ENCODE data around the gene CSNK1D.

CSNK1D gene

DNA sequence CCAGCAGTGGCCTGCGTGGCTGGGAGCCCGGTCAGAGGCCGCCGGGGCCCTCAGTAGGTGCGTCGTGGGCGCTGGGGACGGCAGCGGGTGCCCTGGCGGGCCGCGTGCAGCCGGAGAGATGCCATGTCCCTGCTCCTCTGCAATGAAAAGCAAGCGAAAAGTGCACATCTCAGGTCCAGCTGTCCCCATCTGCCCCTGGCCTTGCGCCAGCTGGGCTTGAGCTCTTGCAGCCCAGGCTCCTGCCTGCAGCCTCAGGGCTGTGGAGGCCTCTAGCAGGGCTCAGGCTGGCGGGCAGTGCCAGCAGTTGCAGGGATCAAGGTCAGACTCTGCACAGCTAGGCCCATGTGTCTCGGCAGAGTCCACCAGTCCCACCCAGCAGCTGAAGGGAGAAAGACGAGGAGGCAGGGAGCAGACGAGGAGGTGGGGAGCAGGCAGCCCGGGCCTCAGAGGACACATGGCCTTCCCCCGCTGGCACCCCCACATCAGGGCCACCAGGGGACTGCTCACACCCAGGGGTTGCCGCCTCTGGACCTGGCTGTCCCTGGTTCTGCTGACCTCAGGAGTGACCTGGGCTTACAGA lies 33.5 kb downstream of the CSNK1D start:
- Histone ChIP-seq H3K27ac (ENCODE audit: low read length) (no peak overlapping the region), H3K36me3 (replicated peaks; ENCODE audit: low read depth, low read length) (peaks cover 16% of the 10 kb centered on the region), H3K4me2 (ENCODE audit: low read length) (no peak overlapping the region), H4K20me1 (ENCODE audit: insufficient read depth, low read length) (0 out of 2 replicates have a peak, but pooled peaks cover 8% of the 10 kb centered on the region), H3K4me3 (ENCODE audit: low read length) (no peak overlapping the region), H3K9ac (ENCODE audit: low read length) (no peak overlapping the region), H3K4me1 (ENCODE audit: low read length) (peaks cover 12% of the 10 kb centered on the region), H3K79me2 (ENCODE audit: low read length) (no peaks in the 10 kb centered on the region), H2AFZ (ENCODE audit: low read depth, low read length) (no peak overlapping the region), H3K9me3 (ENCODE audit: insufficient read depth, low read length) (no peaks in the 10 kb centered on the region), H3K27me3 (ENCODE audit: low read depth, low read length) (peaks cover 5% of the 10 kb centered on the region)
- TF ChIP-seq, protein P1, sequence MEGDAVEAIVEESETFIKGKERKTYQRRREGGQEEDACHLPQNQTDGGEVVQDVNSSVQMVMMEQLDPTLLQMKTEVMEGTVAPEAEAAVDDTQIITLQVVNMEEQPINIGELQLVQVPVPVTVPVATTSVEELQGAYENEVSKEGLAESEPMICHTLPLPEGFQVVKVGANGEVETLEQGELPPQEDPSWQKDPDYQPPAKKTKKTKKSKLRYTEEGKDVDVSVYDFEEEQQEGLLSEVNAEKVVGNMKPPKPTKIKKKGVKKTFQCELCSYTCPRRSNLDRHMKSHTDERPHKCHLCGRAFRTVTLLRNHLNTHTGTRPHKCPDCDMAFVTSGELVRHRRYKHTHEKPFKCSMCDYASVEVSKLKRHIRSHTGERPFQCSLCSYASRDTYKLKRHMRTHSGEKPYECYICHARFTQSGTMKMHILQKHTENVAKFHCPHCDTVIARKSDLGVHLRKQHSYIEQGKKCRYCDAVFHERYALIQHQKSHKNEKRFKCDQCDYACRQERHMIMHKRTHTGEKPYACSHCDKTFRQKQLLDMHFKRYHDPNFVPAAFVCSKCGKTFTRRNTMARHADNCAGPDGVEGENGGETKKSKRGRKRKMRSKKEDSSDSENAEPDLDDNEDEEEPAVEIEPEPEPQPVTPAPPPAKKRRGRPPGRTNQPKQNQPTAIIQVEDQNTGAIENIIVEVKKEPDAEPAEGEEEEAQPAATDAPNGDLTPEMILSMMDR (IDR thresholded peaks at IDR 0.05; ENCODE audit: low read depth, low read length) = no peak
- TF ChIP-seq EZH2phosphoT487 (IDR thresholded peaks at IDR 0.05; ENCODE audit: low read depth) = no peak

DNA sequence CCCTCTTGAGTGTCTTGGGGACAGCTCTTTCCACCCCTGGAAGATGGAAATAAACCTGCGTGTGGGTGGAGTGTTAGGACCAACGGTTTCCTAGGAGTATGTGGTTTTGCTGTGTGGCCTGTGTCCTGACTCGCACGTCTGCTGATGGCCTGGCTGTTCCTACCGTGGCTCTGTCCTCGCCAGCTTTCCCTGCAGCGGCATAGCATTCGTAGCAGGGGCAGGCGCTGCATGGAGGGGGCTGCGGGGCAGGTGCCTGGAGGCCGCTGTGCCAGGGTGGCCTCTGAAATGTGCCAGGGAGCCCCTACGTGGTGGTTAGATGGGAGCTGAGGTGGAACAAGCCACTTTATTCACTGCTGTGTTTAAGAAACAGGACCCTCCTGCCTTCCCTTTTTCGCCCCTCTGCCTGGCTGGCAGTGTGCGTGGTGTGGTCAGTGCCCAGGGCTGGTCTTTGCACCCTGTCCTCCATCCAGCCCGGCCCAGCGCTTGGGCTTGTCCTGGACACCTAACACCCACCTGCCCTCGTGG lies 34.0 kb downstream of the CSNK1D start:
- Histone ChIP-seq H4K20me1 (ENCODE audit: insufficient read depth, low read length) (0 out of 2 replicates have a peak, but pooled peaks cover 8% of the 10 kb centered on the region), H3K79me2 (ENCODE audit: low read length) (no peaks in the 10 kb centered on the region), H3K27me3 (ENCODE audit: low read depth, low read length) (peaks cover 10% of the 10 kb centered on the region), H3K9ac (ENCODE audit: low read length) (no peak overlapping the region), H3K36me3 (replicated peaks; ENCODE audit: low read depth, low read length) (peaks cover 10% of the 10 kb centered on the region), H3K27ac (ENCODE audit: low read length) (no peak overlapping the region), H2AFZ (ENCODE audit: low read depth, low read length) (no peak overlapping the region), H3K4me1 (ENCODE audit: low read length) (peaks cover 12% of the 10 kb centered on the region), H3K4me2 (ENCODE audit: low read length) (no peak overlapping the region), H3K9me3 (ENCODE audit: insufficient read depth, low read length) (no peaks in the 10 kb centered on the region), H3K4me3 (ENCODE audit: low read length) (no peak overlapping the region)
- TF ChIP-seq EZH2phosphoT487 (IDR thresholded peaks at IDR 0.05; ENCODE audit: low read depth) = no peak
- TF ChIP-seq, protein P1 (IDR thresholded peaks at IDR 0.05; ENCODE audit: low read depth, low read length) = no peak

DNA sequence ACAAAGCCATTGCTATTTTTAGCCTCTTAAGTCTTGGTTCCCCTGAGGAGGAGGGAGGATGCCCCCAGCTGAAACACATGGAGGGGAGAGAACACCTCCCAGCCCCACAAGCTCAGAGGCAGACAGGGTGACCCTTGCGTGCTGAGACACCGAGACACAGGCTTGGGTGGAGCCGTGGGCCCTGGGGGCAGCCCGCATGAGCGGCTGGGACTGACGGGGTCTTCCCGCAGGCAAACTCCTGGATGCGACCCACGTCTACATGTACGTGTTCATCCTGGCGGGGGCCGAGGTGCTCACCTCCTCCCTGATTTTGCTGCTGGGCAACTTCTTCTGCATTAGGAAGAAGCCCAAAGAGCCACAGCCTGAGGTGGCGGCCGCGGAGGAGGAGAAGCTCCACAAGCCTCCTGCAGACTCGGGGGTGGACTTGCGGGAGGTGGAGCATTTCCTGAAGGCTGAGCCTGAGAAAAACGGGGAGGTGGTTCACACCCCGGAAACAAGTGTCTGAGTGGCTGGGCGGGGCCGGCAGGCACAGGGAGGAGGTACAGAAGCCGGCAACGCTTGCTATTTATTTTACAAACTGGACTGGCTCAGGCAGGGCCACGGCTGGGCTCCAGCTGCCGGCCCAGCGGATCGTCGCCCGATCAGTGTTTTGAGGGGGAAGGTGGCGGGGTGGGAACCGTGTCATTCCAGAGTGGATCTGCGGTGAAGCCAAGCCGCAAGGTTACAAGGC lies 34.9 kb downstream of the CSNK1D start:
- Histone ChIP-seq H3K27ac (ENCODE audit: low read length) (no peak overlapping the region), H3K4me2 (ENCODE audit: low read length) (no peak overlapping the region), H3K79me2 (ENCODE audit: low read length) (no peaks in the 10 kb centered on the region), H4K20me1 (ENCODE audit: insufficient read depth, low read length) (0 out of 2 replicates have a peak, but pooled peaks cover 4% of the 10 kb centered on the region), H3K9me3 (ENCODE audit: insufficient read depth, low read length) (no peaks in the 10 kb centered on the region), H3K4me1 (ENCODE audit: low read length) (peaks cover 12% of the 10 kb centered on the region), H3K9ac (ENCODE audit: low read length) (no peak overlapping the region), H3K36me3 (replicated peaks; ENCODE audit: low read depth, low read length) (peaks cover 3% of the 10 kb centered on the region), H3K27me3 (ENCODE audit: low read depth, low read length) (peaks cover 16% of the 10 kb centered on the region), H2AFZ (ENCODE audit: low read depth, low read length) (no peak overlapping the region), H3K4me3 (ENCODE audit: low read length) (no peak overlapping the region)
- TF ChIP-seq, protein P1 (IDR thresholded peaks at IDR 0.05; ENCODE audit: low read depth, low read length) = no peak
- no peak for TF ChIP-seq EZH2phosphoT487 (IDR thresholded peaks at IDR 0.05; ENCODE audit: low read depth)

DNA sequence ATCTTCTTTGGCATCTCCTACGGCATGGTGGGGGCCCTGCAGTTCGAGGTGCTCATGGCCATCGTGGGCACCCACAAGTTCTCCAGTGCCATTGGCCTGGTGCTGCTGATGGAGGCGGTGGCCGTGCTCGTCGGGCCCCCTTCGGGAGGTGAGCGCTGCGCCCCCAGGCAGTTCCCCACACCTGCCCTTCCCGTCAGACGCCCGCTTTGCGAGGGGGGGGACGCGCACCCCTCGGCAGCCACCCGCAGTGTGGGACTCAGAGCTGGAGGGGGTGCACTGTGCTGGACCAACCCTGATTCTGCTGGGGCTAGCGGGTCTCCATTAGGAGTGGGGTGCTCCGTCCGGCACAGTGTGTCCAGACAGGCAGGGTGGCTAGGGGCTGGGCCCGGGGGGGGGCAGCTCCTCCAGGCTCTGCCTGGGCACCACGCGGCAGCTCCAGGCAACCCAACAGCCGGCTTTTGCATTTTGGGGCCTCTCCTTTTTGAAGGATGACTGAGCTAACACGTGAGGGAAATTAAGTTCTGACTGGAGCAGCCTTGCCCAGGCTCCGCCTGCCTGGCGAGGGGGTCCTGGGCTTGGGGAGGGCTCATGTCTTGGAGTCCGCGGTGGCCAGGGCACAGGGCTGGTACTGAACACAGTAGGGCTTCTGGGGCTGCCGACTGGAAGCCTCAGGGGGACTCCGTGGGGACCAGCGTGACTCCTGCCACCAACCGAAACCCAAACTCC lies 35.6 kb downstream of the CSNK1D start:
- Histone ChIP-seq H3K4me1 (ENCODE audit: low read length) (peaks cover 12% of the 10 kb centered on the region), H3K27me3 (ENCODE audit: low read depth, low read length) (peaks cover 19% of the 10 kb centered on the region), H3K4me3 (ENCODE audit: low read length) (no peak overlapping the region), H3K9ac (ENCODE audit: low read length) (no peak overlapping the region), H3K9me3 (ENCODE audit: insufficient read depth, low read length) (no peaks in the 10 kb centered on the region), H4K20me1 (ENCODE audit: insufficient read depth, low read length) (0 out of 2 replicates have a peak, but pooled peaks cover 4% of the 10 kb centered on the region), H3K4me2 (ENCODE audit: low read length) (no peak overlapping the region), H2AFZ (ENCODE audit: low read depth, low read length) (no peak overlapping the region), H3K27ac (ENCODE audit: low read length) (no peak overlapping the region), H3K36me3 (replicated peaks; ENCODE audit: low read depth, low read length) (no peaks in the 10 kb centered on the region), H3K79me2 (ENCODE audit: low read length) (no peaks in the 10 kb centered on the region)
- TF ChIP-seq, protein P1 (IDR thresholded peaks at IDR 0.05; ENCODE audit: low read depth, low read length) = no peak
- no peak for TF ChIP-seq EZH2phosphoT487 (IDR thresholded peaks at IDR 0.05; ENCODE audit: low read depth)
